NT2/D1 (cell line): ENCODE measurements around the gene ITPK1.

Source experiments
- SUZ12 ChIP-seq: IDR thresholded peaks from 2 replicates; pipeline ENCODE4 v1.6.1; 2011; ENCODE audit not compliant: insufficient read length, insufficient read depth; ENCODE audit errors: extremely low read depth
- YY1 ChIP-seq: IDR thresholded peaks from 2 replicates; pipeline ENCODE4 v1.6.1; 2011; ENCODE audit not compliant: insufficient read length, insufficient read depth
- ZNF274 ChIP-seq: IDR thresholded peaks from 2 replicates; pipeline ENCODE4 v1.6.1; 2011; ENCODE audit warnings: mild to moderate bottlenecking, low read depth, low read length

GRCh38 chr14:92988786-92989755, 126.7 kb downstream of the ITPK1 start:
- TF ChIP-seq ZNF274: no peak
- TF ChIP-seq SUZ12: no peak
- TF ChIP-seq YY1: no peak
